RWPE2 (cell line): ENCODE results near the gene MLLT6.

ENCODE experiments used
- ATAC-seq: fragments of 200-7000 bp; cut with Tn5 transposase; 3 replicates; pipeline ENCODE4 v1.9.1; 2021; ENCODE audit warnings: low read depth
- DNase-seq: peaks from one replicate; pipeline ENCODE4 v3.0.0-alpha.2; 2020; ENCODE audit warnings: low spot score
- H3K27ac ChIP-seq: fragments of 450-650 bp; 2 replicates; pipeline ENCODE4 v1.5.1; 2017; ENCODE audit warnings: mild to moderate bottlenecking; ENCODE audit not compliant: poor library complexity, severe bottlenecking
- H3K27me3 ChIP-seq: fragments of 250-450 bp; sonication (Bioruptor Pico); 2 replicates; pipeline ENCODE4 v1.5.1; 2021; ENCODE audit warnings: mild to moderate bottlenecking, moderate library complexity; ENCODE audit not compliant: insufficient read depth, poor library complexity, severe bottlenecking
- H3K36me3 ChIP-seq: fragments of 250-450 bp; sonication (Bioruptor Pico); 2 replicates; pipeline ENCODE4 v1.5.1; 2020; ENCODE audit warnings: low read depth, mild to moderate bottlenecking, moderate library complexity
- H3K4me1 ChIP-seq: fragments of 250-450 bp; sonication (Bioruptor Pico); 2 replicates; pipeline ENCODE4 v1.5.1; 2021; ENCODE audit warnings: mild to moderate bottlenecking, moderate library complexity; ENCODE audit not compliant: insufficient read depth, poor library complexity, severe bottlenecking
- H3K4me3 ChIP-seq: fragments of 250-450 bp; sonication (Bioruptor Pico); 2 replicates; pipeline ENCODE4 v1.5.1; 2021; ENCODE audit warnings: mild to moderate bottlenecking, moderate library complexity; ENCODE audit not compliant: severe bottlenecking
- H3K9me3 ChIP-seq: fragments of 250-450 bp; sonication (Bioruptor Pico); 2 replicates; pipeline ENCODE4 v1.5.1; 2021; ENCODE audit warnings: mild to moderate bottlenecking, moderate library complexity; ENCODE audit not compliant: severe bottlenecking
- TF ChIP-seq, protein P1 (sequence below): fragments of 450-650 bp; IDR thresholded peaks from one replicate; pipeline ENCODE4 v1.5.1; 2017; ENCODE audit warnings: mild to moderate bottlenecking, moderate library complexity; ENCODE audit not compliant: poor library complexity, severe bottlenecking

MLLT6 gene

GRCh38 chr17:38711792-38712571 lies 6.9 kb downstream of the MLLT6 start:
- no peak for ATAC-seq
- H3K27ac ChIP-seq, result no peak overlapping the region
- DNase-seq, result peak; percentile 42
- H3K27me3 ChIP-seq, result no peaks in the 10 kb centered on the region
- TF ChIP-seq, protein P1, sequence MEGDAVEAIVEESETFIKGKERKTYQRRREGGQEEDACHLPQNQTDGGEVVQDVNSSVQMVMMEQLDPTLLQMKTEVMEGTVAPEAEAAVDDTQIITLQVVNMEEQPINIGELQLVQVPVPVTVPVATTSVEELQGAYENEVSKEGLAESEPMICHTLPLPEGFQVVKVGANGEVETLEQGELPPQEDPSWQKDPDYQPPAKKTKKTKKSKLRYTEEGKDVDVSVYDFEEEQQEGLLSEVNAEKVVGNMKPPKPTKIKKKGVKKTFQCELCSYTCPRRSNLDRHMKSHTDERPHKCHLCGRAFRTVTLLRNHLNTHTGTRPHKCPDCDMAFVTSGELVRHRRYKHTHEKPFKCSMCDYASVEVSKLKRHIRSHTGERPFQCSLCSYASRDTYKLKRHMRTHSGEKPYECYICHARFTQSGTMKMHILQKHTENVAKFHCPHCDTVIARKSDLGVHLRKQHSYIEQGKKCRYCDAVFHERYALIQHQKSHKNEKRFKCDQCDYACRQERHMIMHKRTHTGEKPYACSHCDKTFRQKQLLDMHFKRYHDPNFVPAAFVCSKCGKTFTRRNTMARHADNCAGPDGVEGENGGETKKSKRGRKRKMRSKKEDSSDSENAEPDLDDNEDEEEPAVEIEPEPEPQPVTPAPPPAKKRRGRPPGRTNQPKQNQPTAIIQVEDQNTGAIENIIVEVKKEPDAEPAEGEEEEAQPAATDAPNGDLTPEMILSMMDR, result no peak
- no peaks in the 10 kb centered on the region for H3K4me1 ChIP-seq
- peaks cover 47% of the 10 kb centered on the region for H3K36me3 ChIP-seq
- no peaks in the 10 kb centered on the region for H3K9me3 ChIP-seq
- no peak overlapping the region for H3K4me3 ChIP-seq

GRCh38 chr17:38712593-38712992 lies 7.5 kb downstream of the MLLT6 start:
- DNase-seq (peak; percentile 46), ATAC-seq (no peak)
- no peak overlapping the region for H3K4me3 ChIP-seq
- H3K4me1 ChIP-seq, result no peaks in the 10 kb centered on the region
- H3K9me3 ChIP-seq, result no peaks in the 10 kb centered on the region
- TF ChIP-seq, protein P1, result no peak
- no peaks in the 10 kb centered on the region for H3K27me3 ChIP-seq
- H3K27ac ChIP-seq, result no peak overlapping the region
- peaks cover 48% of the 10 kb centered on the region for H3K36me3 ChIP-seq

- TF ChIP-seq, protein P1, result no peak
- DNase-seq (no peak), ATAC-seq (no peak)
- Histone ChIP-seq H3K4me3 (no peak overlapping the region), H3K27ac (no peak overlapping the region), H3K36me3 (peaks cover 48% of the 10 kb centered on the region), H3K9me3 (no peaks in the 10 kb centered on the region), H3K27me3 (no peaks in the 10 kb centered on the region), H3K4me1 (no peaks in the 10 kb centered on the region)
These were observed 8.5 kb downstream of the MLLT6 start for GRCh38 chr17:38713456-38714075.

DNA sequence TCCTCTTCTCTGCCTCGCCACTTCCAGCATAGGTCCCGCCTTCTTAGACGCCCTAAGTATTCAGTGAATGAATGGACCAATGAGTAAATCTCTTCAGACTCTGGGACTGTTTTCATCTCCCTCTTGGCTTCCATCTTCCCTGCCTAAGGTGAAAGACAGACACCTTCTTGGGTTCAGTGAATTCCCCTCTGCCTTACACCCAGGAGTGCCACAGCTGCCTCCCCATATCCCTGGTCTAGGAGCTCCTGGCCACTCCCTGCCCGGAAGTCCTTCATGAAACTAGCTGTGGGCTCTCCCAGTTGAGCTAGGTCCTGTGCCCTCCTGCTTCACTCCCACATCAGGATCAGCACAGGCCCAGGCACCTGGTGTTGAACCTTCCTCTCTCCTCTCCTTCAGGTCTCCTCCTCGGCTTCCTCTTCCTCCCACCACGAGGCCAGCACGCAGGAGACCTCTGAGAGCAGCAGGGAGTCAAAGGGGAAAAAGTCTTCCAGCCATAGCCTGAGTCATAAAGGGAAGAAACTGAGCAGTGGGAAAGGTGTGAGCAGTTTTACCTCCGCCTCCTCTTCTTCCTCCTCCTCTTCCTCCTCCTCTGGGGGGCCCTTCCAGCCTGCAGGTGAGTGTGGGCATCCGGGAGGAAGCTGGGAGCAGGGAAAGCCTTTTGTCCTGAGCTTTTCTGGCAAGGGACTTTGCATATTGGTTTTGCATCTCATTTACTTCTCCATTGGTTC lies 10.3 kb downstream of the MLLT6 start:
- H3K27ac ChIP-seq, result no peak overlapping the region

More for the DNA sequence above, 10.3 kb downstream of the MLLT6 start:
- ATAC-seq (no peak), DNase-seq (no peak)
- peaks cover 46% of the 10 kb centered on the region for H3K36me3 ChIP-seq
- TF ChIP-seq, protein P1, result no peak
- no peaks in the 10 kb centered on the region for H3K4me1 ChIP-seq
- H3K27me3 ChIP-seq, result no peaks in the 10 kb centered on the region
- no peaks in the 10 kb centered on the region for H3K9me3 ChIP-seq
- H3K4me3 ChIP-seq, result no peak overlapping the region
